Measurements from ENCODE around the gene CCNQ. TPM values are rescaled to one million over a fixed set of nuclear protein-coding genes. Genes with fewer than 3 reads are reported as not detected.

Gene CCNQ
- total RNA-seq, 6 experiments from 2014 or later = 25.7 to 31.9 (median 29.6) TPM

GRCh38 chrX:153576239-153576870 lies 22.6 kb downstream of the CCNQ start:
- no peak overlapping the region for H3K27ac Mint-ChIP-seq
- H3K27me3 Mint-ChIP-seq (ENCODE audit: insufficient read depth) = peaks cover 9% of the 10 kb centered on the region
- H3K4me1 Mint-ChIP-seq (ENCODE audit: low read depth) = peaks cover 11% of the 10 kb centered on the region; the same call in 1 of the 2 replicates
- no peak for DNase-seq
- no peaks in the 10 kb centered on the region for H3K36me3 Mint-ChIP-seq (ENCODE audit: low read depth)
- TF ChIP-seq CTCF (IDR thresholded peaks at IDR 0.05) = no peak
- no peaks in the 10 kb centered on the region for H3K9me3 Mint-ChIP-seq
- H3K4me3 Mint-ChIP-seq = no peak overlapping the region

- Mint-ChIP-seq H3K4me3 (no peak overlapping the region), H3K27ac (no peak overlapping the region), H3K36me3 (ENCODE audit: low read depth) (no peaks in the 10 kb centered on the region), H3K27me3 (ENCODE audit: insufficient read depth) (peaks cover 13% of the 10 kb centered on the region), H3K4me1 (ENCODE audit: low read depth) (peaks cover 11% of the 10 kb centered on the region; the same call in 1 of the 2 replicates), H3K9me3 (no peaks in the 10 kb centered on the region)
- no peak for DNase-seq
- TF ChIP-seq CTCF (IDR thresholded peaks at IDR 0.05) = no peak
Measured at GRCh38 chrX:153573984-153574383, 25.0 kb downstream of the CCNQ start.

- Mint-ChIP-seq H3K36me3 (ENCODE audit: low read depth) (no peaks in the 10 kb centered on the region), H3K4me3 (no peak overlapping the region), H3K4me1 (ENCODE audit: low read depth) (peaks cover 11% of the 10 kb centered on the region; the same call in 1 of the 2 replicates), H3K27me3 (ENCODE audit: insufficient read depth) (peaks cover 13% of the 10 kb centered on the region), H3K9me3 (no peaks in the 10 kb centered on the region), H3K27ac (no peak overlapping the region)
- DNase-seq = no peak
- TF ChIP-seq CTCF (IDR thresholded peaks at IDR 0.05) = no peak
Measured at GRCh38 chrX:153572601-153573000, 26.3 kb downstream of the CCNQ start.

GRCh38 chrX:153571534-153571908 lies 27.4 kb downstream of the CCNQ start:
- Mint-ChIP-seq H3K4me3 (no peak overlapping the region), H3K9me3 (no peaks in the 10 kb centered on the region), H3K36me3 (ENCODE audit: low read depth) (no peaks in the 10 kb centered on the region), H3K27me3 (ENCODE audit: insufficient read depth) (peaks cover 16% of the 10 kb centered on the region), H3K27ac (no peak overlapping the region), H3K4me1 (ENCODE audit: low read depth) (peaks cover 7% of the 10 kb centered on the region; the same call in 1 of the 2 replicates)
- no peak for DNase-seq
- TF ChIP-seq CTCF (IDR thresholded peaks at IDR 0.05) = no peak

- Mint-ChIP-seq H3K4me1 (ENCODE audit: low read depth) (no peaks in the 10 kb centered on the region), H3K36me3 (ENCODE audit: low read depth) (no peaks in the 10 kb centered on the region), H3K27ac (no peak overlapping the region), H3K27me3 (ENCODE audit: insufficient read depth) (peaks cover 15% of the 10 kb centered on the region), H3K4me3 (no peak overlapping the region), H3K9me3 (no peaks in the 10 kb centered on the region)
- no peak for TF ChIP-seq CTCF (IDR thresholded peaks at IDR 0.05)
- DNase-seq = no peak
Measured at GRCh38 chrX:153569475-153569874, 29.5 kb downstream of the CCNQ start.

Measured in HFFc6 (cell line).